A549 (cell line): Measurements from ENCODE around the gene GARNL3. TPM values are rescaled to one million over a fixed set of nuclear protein-coding genes. Genes with fewer than 3 reads are reported as not detected.

Experiments used
- ATAC-seq, 2 experiments: fragments of 200-7000 bp in 1 of 2; fragments of >200 bp in 1 of 2; cut with Nextera tagmentation in 1 of 2; cut with Tn5 transposase in 1 of 2; 3 replicates each; pipeline versions ENCODE4 v1.8.0 to v1.9.1; 2018 to 2020; ENCODE audit warnings: mild to moderate bottlenecking in 1 of 2, moderate library complexity in 1 of 2
- CTCF ChIA-PET: fragments of 300-600 bp; sonication (Branson Sonifier 250); formaldehyde crosslinking; extraction: SDS; loops from one replicate; lab custom pipeline; 2021; ENCODE audit warnings: antibody characterized with exemption, inconsistent platforms; lab: Yijun Ruan, JAX
- POLR2A ChIA-PET: fragments of 350-600 bp; formaldehyde crosslinking; extraction: SDS; loops from one replicate; lab custom pipeline; 2021; ENCODE audit warnings: antibody characterized with exemption, inconsistent platforms; lab: Yijun Ruan, JAX
- DNase-seq, 2 experiments: peaks; one replicate each; pipeline versions ENCODE4 v3.0.0 to v3.0.0-alpha.2; 2011 to 2016; ENCODE audit warnings: low read depth in 1 of 2, low spot score in 1 of 2
- FAIRE-seq: peaks from 2 replicates; lab custom pipeline; 2011; peaks lifted over from hg19 to GRCh38; lab: Jason Lieb, UNC
- H3K27ac ChIP-seq, 2 experiments: fragments of >200 bp; sonication (Bioruptor Twin); formaldehyde crosslinking; 3 replicates each; pipeline ENCODE4 v1.5.1; 2016 to 2017
- H3K4me1 ChIP-seq: fragments of >200 bp; sonication (Bioruptor Twin); formaldehyde crosslinking; 3 replicates; pipeline ENCODE4 v1.6.1; 2016
- H3K4me2 ChIP-seq: fragments of >200 bp; sonication (Bioruptor Twin); formaldehyde crosslinking; 3 replicates; pipeline ENCODE4 v1.6.1; 2016
- H3K4me3 ChIP-seq: fragments of >200 bp; sonication (Bioruptor Twin); formaldehyde crosslinking; 3 replicates; pipeline ENCODE4 v1.5.1; 2016
- H3K9me3 ChIP-seq: fragments of >200 bp; sonication (Bioruptor Twin); formaldehyde crosslinking; 3 replicates; pipeline ENCODE4 v1.6.1; 2016
- CBX2 ChIP-seq: fragments of 200-600 bp; sonication (generic); IDR thresholded peaks from 2 replicates; pipeline ENCODE4 v1.6.1; 2016; ENCODE audit warnings: low read depth, mild to moderate bottlenecking, borderline replicate concordance
- EHMT2 ChIP-seq: fragments of 200-600 bp; sonication (generic); IDR thresholded peaks from 2 replicates; pipeline ENCODE4 v1.6.1; 2016; ENCODE audit warnings: antibody characterized with exemption, low read depth, mild to moderate bottlenecking, moderate library complexity
- FOSB ChIP-seq: fragments of 250-450 bp; sonication (Bioruptor Pico); IDR thresholded peaks from 2 replicates; pipeline ENCODE4 v1.5.0; 2020; ENCODE audit warnings: mild to moderate bottlenecking, moderate library complexity
- FOXS1 ChIP-seq: fragments of 250-450 bp; sonication (Bioruptor Pico); IDR thresholded peaks from 2 replicates; pipeline ENCODE4 v1.5.0; 2020; ENCODE audit warnings: mild to moderate bottlenecking, moderate library complexity
- HDAC2 ChIP-seq: fragments of 200-600 bp; sonication (generic); IDR thresholded peaks from 2 replicates; pipeline ENCODE4 v1.6.1; 2016
- HOXA7 ChIP-seq: fragments of 250-450 bp; sonication (Bioruptor Pico); IDR thresholded peaks from 2 replicates; pipeline ENCODE4 v1.5.0; 2020; ENCODE audit warnings: mild to moderate bottlenecking, moderate library complexity
- JUN ChIP-seq, 2 experiments: fragments of >200 bp; sonication (Bioruptor Twin); formaldehyde crosslinking; IDR thresholded peaks; 2 replicates in 1 of 2; 3 replicates in 1 of 2; pipeline ENCODE4 v1.6.1; 2016 to 2017
- JUNB ChIP-seq: fragments of >200 bp; sonication (Bioruptor Twin); formaldehyde crosslinking; IDR thresholded peaks from 2 replicates; pipeline ENCODE4 v1.6.1; 2016
- MAZ ChIP-seq: fragments of 150-350 bp; IDR thresholded peaks from 2 replicates; pipeline ENCODE4 v1.6.1; 2014; ENCODE audit warnings: antibody characterized with exemption, low read depth, low read length, borderline replicate concordance
- PHF8 ChIP-seq: fragments of 200-600 bp; sonication (generic); IDR thresholded peaks from 2 replicates; pipeline ENCODE4 v1.6.1; 2016; ENCODE audit warnings: low read depth, mild to moderate bottlenecking, antibody characterized with exemption, moderate library complexity, borderline replicate concordance
- POLR2A ChIP-seq: IDR thresholded peaks from 2 replicates; pipeline ENCODE4 v1.6.1; 2012; ENCODE audit warnings: mild to moderate bottlenecking, low read length
- POLR2AphosphoS2 ChIP-seq: conservative IDR thresholded peaks from 2 replicates; pipeline ENCODE4 v1.6.1; 2012; ENCODE audit warnings: low read length, improper control_type of control experiment, inconsistent platforms
- RAD21 ChIP-seq, 2 experiments: fragments of >200 bp in 1 of 2; sonication (Bioruptor Twin) in 1 of 2; formaldehyde crosslinking in 1 of 2; IDR thresholded peaks in 1 of 2; conservative IDR thresholded peaks in 1 of 2; 2 replicates in 1 of 2; 3 replicates in 1 of 2; pipeline ENCODE4 v1.6.1; 2012 to 2018; ENCODE audit warnings: inconsistent platforms in 1 of 2
- RCOR1 ChIP-seq: fragments of 150-350 bp; IDR thresholded peaks from 2 replicates; pipeline ENCODE4 v1.6.1; 2014; ENCODE audit warnings: antibody characterized with exemption, low read length, low read depth
- RFX5 ChIP-seq: fragments of 450-650 bp; IDR thresholded peaks from 2 replicates; pipeline ENCODE4 v1.7.1; 2014; ENCODE audit warnings: antibody characterized with exemption, mild to moderate bottlenecking, moderate library complexity
- RNF2 ChIP-seq: fragments of 200-600 bp; sonication (generic); IDR thresholded peaks from 2 replicates; pipeline ENCODE4 v1.6.1; 2016; ENCODE audit warnings: low read depth, mild to moderate bottlenecking, antibody characterized with exemption, moderate library complexity, borderline replicate concordance
- SMC3 ChIP-seq: fragments of >200 bp; sonication (Bioruptor Twin); formaldehyde crosslinking; IDR thresholded peaks from 3 replicates; pipeline ENCODE4 v1.6.1; 2018; ENCODE audit warnings: inconsistent platforms
- ZNF302 ChIP-seq: fragments of 250-450 bp; sonication (Bioruptor Pico); IDR thresholded peaks from 2 replicates; pipeline ENCODE4 v1.9.0; 2021; ENCODE audit warnings: inconsistent platforms, mild to moderate bottlenecking, moderate library complexity
- WGBS: methylation state at CpG from one replicate; pipeline ENCODE4 v1.1.6; 2017; ENCODE audit errors: missing lambda C conversion rate; 5-methylcytosine and 5-hydroxymethylcytosine counted together
- polyA plus RNA-seq, 4 experiments: library from polyadenylated mRNA; depleted of rRNA in 3 of 4; stranded (reverse); fragments of >200 nt; fragmentation: RNase III in 1 of 4; extraction: RNeasy Plus Mini Kit Qiagen cat#74134 plus additional on column Dnase treatment in 1 of 4; gene quantifications; 2 replicates in 3 of 4; 3 replicates in 1 of 4; pipeline ENCODE4 v1.2.3, GENCODE V29; 2011 to 2017
- TF ChIP-seq, protein P1 (sequence below): fragments of >200 bp; sonication (Bioruptor Twin); formaldehyde crosslinking; IDR thresholded peaks from 2 replicates; pipeline ENCODE4 v1.6.1; 2016
- TF ChIP-seq, protein P2 (sequence below): IDR thresholded peaks from 2 replicates; pipeline ENCODE4 v1.6.1; 2012
- TF ChIP-seq, protein P3 (sequence below): fragments of 450-650 bp; IDR thresholded peaks from 2 replicates; pipeline ENCODE4 v1.6.1; 2014; ENCODE audit warnings: antibody characterized with exemption
- TF ChIP-seq, protein P4 (sequence below): IDR thresholded peaks from 2 replicates; pipeline ENCODE4 v1.6.1; 2012; ENCODE audit warnings: low read depth, borderline replicate concordance
- TF ChIP-seq, protein P5 (sequence below): fragments of 250-450 bp; sonication (Bioruptor Pico); IDR thresholded peaks from 2 replicates; pipeline ENCODE4 v1.5.0; 2020; ENCODE audit warnings: low read depth, mild to moderate bottlenecking, moderate library complexity
- TF ChIP-seq, protein P6 (sequence below): fragments of >200 bp; sonication (Bioruptor Twin); formaldehyde crosslinking; IDR thresholded peaks from 3 replicates; pipeline ENCODE4 v1.5.1; 2016

GARNL3 gene
- polyA plus RNA-seq, 2 of the 4 experiments (the other 2 are of a cell fraction), result 2.9 to 5.1 TPM

DNA sequence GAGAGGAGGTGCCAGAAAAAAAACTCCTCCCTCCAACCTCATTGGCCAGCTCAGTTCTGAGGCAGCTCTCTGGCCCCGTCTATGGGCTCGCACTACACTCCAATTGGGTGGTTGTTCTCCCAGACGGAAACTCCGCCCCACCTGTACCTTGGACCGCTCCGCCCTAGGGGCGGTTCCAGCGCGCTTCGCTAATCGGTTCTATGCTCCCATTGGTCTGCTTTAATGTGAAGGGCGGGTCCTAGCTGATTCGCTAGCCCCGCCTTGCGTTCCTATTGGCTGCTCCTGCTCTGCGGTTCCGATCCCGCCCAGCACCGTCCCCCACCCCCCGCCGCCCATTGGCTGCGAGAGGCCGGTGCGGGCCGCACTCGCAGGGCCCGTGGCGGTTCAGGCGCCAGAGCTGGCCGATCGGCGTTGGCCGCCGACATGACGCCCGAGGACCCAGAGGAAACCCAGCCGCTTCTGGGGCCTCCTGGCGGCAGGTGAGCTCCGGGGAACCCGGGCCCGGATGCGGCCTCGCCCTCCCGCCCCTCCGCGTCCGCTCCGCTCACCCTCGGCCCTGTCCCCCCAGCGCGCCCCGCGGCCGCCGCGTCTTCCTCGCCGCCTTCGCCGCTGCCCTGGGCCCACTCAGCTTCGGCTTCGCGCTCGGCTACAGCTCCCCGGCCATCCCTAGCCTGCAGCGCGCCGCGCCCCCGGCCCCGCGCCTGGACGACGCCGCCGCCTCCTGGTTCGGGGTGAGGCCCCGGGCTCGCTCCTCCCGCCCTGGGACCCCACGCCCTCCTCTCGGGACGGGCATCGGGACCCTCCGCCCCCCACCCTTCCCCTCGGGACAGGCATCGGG, 132.5 kb downstream of the GARNL3 start, which contains the start of gene SLC2A8:
TSS of gene SLC2A8 (plus strand) at position 362 of the 838 bp plus-strand sequence. CDS start at position 424, 62 bp downstream.
- peak; percentile 93 for FAIRE-seq
- Histone ChIP-seq H3K4me2 (peak within 1 kb of the TSS; percentile 98), H3K4me1 (peaks cover 6% of the 10 kb centered on the region; the same call in 1 of the 3 replicates), H3K4me3 (peak within 1 kb of the TSS; percentile 90), H3K27ac (peak within 1 kb of the TSS; percentile 80 to 90), H3K9me3 (no peaks in the 10 kb centered on the region)
- peak; percentile 87 to 96 for ATAC-seq
- 0% methylated on average over 9 of the region's 87 CpGs for WGBS
- ChIA-PET POLR2A (interaction anchor here (0.5 to 2.2 kb wide), 12 partner anchors 9 to 519 kb away, joined by 3 to 25 read pairs (median 5); partner anchors contain the start of genes LRSAM1, RALGPS1, RPL12 and ZNF79), CTCF (interaction anchor here (0.8 to 6.6 kb wide), 35 partner anchors 9 to 462 kb away, joined by 3 to 33 read pairs (median 4); no protein-coding TSS in a partner anchor)
- DNase-seq, result peak; percentile 96 to 99
- TF ChIP-seq HDAC2 (no peak), JUN (IDR thresholded peaks at IDR 0.05) (peak; percentile 31 to 68; a peak in 2 of 5 replicates), SMC3 (peak; percentile 46; the same call in 2 of the 3 replicates), EHMT2 (no peak), HOXA7 (CRISPR knock-in tag) (no peak), PHF8 (peak; percentile 77; the same call in 1 of the 2 replicates), JUNB (no peak), POLR2A (peak; percentile 82), RFX5 (peak; percentile 79), RAD21 (conservative IDR thresholded peaks at IDR 0.05 in 1 of 2, IDR thresholded peaks at IDR 0.05 in 1 of 2) (peak in 1 of 2 experiments; percentile 43; a peak in 1 of 5 replicates), RNF2 (no peak; the same call in 1 of the 2 replicates), MAZ (no peak)
- TF ChIP-seq, protein P1, sequence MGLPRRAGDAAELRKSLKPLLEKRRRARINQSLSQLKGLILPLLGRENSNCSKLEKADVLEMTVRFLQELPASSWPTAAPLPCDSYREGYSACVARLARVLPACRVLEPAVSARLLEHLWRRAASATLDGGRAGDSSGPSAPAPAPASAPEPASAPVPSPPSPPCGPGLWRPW, result no peak
- TF ChIP-seq, protein P2, sequence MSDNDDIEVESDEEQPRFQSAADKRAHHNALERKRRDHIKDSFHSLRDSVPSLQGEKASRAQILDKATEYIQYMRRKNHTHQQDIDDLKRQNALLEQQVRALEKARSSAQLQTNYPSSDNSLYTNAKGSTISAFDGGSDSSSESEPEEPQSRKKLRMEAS, result peak; percentile 4; the same call in 1 of the 2 replicates
- TF ChIP-seq, protein P3, sequence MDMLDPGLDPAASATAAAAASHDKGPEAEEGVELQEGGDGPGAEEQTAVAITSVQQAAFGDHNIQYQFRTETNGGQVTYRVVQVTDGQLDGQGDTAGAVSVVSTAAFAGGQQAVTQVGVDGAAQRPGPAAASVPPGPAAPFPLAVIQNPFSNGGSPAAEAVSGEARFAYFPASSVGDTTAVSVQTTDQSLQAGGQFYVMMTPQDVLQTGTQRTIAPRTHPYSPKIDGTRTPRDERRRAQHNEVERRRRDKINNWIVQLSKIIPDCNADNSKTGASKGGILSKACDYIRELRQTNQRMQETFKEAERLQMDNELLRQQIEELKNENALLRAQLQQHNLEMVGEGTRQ, result no peak

DNA sequence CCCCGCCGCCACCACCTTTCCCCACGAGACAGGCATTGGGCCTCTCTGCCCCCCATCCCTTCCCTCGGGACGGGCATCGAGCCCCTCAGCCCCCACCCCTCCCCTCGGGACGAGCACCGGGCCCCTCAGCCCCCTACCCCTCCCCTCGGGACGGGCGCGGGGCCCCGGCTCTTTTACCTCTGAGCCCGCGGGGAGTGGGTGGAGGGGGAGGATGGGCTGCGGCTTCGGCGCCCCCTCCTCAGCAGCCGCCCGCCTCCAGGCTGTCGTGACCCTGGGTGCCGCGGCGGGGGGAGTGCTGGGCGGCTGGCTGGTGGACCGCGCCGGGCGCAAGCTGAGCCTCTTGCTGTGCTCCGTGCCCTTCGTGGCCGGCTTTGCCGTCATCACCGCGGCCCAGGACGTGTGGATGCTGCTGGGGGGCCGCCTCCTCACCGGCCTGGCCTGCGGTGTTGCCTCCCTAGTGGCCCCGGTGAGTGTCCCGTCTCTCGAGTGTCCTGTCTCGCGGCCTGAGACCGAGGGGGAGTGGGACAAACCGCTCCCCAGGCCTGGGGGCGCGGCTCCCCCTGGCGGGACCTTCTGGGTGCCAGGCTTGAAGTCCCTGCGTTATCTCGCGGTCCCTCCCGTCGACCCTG, 133.2 kb downstream of the GARNL3 start:
- TF ChIP-seq, protein P4, sequence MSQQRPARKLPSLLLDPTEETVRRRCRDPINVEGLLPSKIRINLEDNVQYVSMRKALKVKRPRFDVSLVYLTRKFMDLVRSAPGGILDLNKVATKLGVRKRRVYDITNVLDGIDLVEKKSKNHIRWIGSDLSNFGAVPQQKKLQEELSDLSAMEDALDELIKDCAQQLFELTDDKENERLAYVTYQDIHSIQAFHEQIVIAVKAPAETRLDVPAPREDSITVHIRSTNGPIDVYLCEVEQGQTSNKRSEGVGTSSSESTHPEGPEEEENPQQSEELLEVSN, result no peak
- TF ChIP-seq, protein P5, sequence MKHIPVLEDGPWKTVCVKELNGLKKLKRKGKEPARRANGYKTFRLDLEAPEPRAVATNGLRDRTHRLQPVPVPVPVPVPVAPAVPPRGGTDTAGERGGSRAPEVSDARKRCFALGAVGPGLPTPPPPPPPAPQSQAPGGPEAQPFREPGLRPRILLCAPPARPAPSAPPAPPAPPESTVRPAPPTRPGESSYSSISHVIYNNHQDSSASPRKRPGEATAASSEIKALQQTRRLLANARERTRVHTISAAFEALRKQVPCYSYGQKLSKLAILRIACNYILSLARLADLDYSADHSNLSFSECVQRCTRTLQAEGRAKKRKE, result no peak
- TF ChIP-seq ZNF302 (CRISPR knock-in tag) (no peak), FOSB (CRISPR knock-in tag) (no peak), RCOR1 (no peak), CBX2 (no peak), JUNB (no peak), FOXS1 (CRISPR knock-in tag) (no peak), POLR2AphosphoS2 (no peak), RAD21 (conservative IDR thresholded peaks at IDR 0.05 in 1 of 2, IDR thresholded peaks at IDR 0.05 in 1 of 2) (peak; percentile 83 to 88), SMC3 (peak; percentile 89)
- TF ChIP-seq, protein P6, sequence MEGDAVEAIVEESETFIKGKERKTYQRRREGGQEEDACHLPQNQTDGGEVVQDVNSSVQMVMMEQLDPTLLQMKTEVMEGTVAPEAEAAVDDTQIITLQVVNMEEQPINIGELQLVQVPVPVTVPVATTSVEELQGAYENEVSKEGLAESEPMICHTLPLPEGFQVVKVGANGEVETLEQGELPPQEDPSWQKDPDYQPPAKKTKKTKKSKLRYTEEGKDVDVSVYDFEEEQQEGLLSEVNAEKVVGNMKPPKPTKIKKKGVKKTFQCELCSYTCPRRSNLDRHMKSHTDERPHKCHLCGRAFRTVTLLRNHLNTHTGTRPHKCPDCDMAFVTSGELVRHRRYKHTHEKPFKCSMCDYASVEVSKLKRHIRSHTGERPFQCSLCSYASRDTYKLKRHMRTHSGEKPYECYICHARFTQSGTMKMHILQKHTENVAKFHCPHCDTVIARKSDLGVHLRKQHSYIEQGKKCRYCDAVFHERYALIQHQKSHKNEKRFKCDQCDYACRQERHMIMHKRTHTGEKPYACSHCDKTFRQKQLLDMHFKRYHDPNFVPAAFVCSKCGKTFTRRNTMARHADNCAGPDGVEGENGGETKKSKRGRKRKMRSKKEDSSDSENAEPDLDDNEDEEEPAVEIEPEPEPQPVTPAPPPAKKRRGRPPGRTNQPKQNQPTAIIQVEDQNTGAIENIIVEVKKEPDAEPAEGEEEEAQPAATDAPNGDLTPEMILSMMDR, result peak; percentile 71
- ATAC-seq, result peak; percentile 22 to 44
- no peak for FAIRE-seq

More for the DNA sequence above, 133.2 kb downstream of the GARNL3 start:
- peak overlapping the region; percentile 98 for H3K4me2 ChIP-seq
- ChIA-PET CTCF (interaction anchor here (0.7 to 6.6 kb wide), 35 partner anchors 9 to 463 kb away, joined by 3 to 33 read pairs (median 4); no protein-coding TSS in a partner anchor), POLR2A (interaction anchor here (0.6 to 2.2 kb wide), 10 partner anchors 9 to 802 kb away, joined by 3 to 25 read pairs (median 8); partner anchors contain the start of genes LRSAM1, RALGPS1, RPL12 and ZNF79)
- H3K4me3 ChIP-seq, result peak overlapping the region; percentile 90
- H3K9me3 ChIP-seq, result no peaks in the 10 kb centered on the region
- peaks cover 6% of the 10 kb centered on the region; the same call in 1 of the 3 replicates for H3K4me1 ChIP-seq
- H3K27ac ChIP-seq, result peak overlapping the region; percentile 80 to 90
- peak; percentile 60 to 63 for DNase-seq
- WGBS, result no CpG with 5 or more reads among the region's 55 CpGs
